Right renal cortex interstitium (tissue), 3 donors: Measurements from ENCODE around the gene SPDEF. TPM values are rescaled to one million over a fixed set of nuclear protein-coding genes. Genes with fewer than 3 reads are reported as not detected.

Experiments used
- DNase-seq, 3 donors: peaks; one replicate each; pipeline ENCODE4 v3.0.0-alpha.2; 2013; ENCODE audit warnings: low read depth in 3 of 3, low spot score in 2 of 3
- polyA plus RNA-seq, 3 donors: library from polyadenylated mRNA; unstranded; fragments of 120-200 nt; gene quantifications; one replicate each; pipeline ENCODE4 v1.2.1, GENCODE V29; 2013; ENCODE audit not compliant: insufficient read length in 3 of 3

The SPDEF gene
- polyA plus RNA-seq, 3 donors: 0.07 to 0.08 TPM; not detected in 1

- DNase-seq: no peak
Observed at GRCh38 chr6:34584694-34585093, 28.6 kb upstream of the SPDEF start.

GRCh38 chr6:34583861-34584604, 27.9 kb upstream of the SPDEF start:
- no peak for DNase-seq

GRCh38 chr6:34583461-34583860, 27.3 kb upstream of the SPDEF start:
- no peak for DNase-seq

- no peak for DNase-seq
Observed at GRCh38 chr6:34581561-34581920, 25.4 kb upstream of the SPDEF start.

GRCh38 chr6:34580707-34581560, 24.8 kb upstream of the SPDEF start:
- peak; percentile 56 to 79 (median 75) for DNase-seq

GRCh38 chr6:34578445-34579262, 22.5 kb upstream of the SPDEF start:
- DNase-seq: no peak

GRCh38 chr6:34576286-34576955, 20.3 kb upstream of the SPDEF start:
- no peak for DNase-seq

- DNase-seq: no peak
Observed at GRCh38 chr6:34575326-34575725, 19.2 kb upstream of the SPDEF start.

- DNase-seq: no peak
Observed at GRCh38 chr6:34574647-34575293, 18.6 kb upstream of the SPDEF start.

GRCh38 chr6:34573567-34574183, 17.5 kb upstream of the SPDEF start:
- DNase-seq: no peak

GRCh38 chr6:34572585-34572984, 16.5 kb upstream of the SPDEF start:
- no peak for DNase-seq

GRCh38 chr6:34572021-34572420, 15.9 kb upstream of the SPDEF start:
- no peak for DNase-seq

GRCh38 chr6:34571388-34571787, 15.3 kb upstream of the SPDEF start:
- DNase-seq: no peak

- no peak for DNase-seq
Observed at GRCh38 chr6:34570066-34570833, 14.1 kb upstream of the SPDEF start.

GRCh38 chr6:34569361-34569973, 13.3 kb upstream of the SPDEF start:
- DNase-seq: no peak

- DNase-seq: no peak
Observed at GRCh38 chr6:34568341-34569201, 12.4 kb upstream of the SPDEF start.

GRCh38 chr6:34566830-34567546, 10.9 kb upstream of the SPDEF start:
- DNase-seq: no peak
